ENCODE data around the gene SV2B.

DNA sequence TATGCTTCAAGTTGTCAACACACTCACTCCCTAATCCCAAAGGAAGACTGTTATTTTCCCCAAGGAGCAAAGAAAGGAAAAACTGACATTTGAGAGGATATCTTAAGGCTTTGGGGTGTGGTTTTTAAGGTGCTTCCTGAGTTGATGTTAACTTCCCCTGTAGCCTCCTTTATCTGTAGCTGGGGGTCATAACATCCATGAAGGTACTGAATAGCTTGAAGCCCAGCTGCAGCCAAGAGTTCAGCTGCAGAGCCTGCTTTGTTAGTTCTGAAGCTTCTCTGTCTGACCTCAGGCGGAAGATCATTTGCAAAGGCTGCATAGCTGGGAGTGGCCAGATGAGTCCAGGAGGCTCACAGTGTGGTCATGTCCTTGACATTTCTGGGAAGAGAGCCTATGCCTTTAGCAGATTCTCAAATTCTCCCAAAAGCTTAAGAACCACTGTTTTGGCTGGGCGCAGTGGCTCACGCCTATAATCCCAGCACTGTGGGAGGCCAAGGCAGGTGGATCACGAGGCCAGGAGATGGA, 165.4 kb downstream of the SV2B start:
- TF ChIP-seq, protein P1, sequence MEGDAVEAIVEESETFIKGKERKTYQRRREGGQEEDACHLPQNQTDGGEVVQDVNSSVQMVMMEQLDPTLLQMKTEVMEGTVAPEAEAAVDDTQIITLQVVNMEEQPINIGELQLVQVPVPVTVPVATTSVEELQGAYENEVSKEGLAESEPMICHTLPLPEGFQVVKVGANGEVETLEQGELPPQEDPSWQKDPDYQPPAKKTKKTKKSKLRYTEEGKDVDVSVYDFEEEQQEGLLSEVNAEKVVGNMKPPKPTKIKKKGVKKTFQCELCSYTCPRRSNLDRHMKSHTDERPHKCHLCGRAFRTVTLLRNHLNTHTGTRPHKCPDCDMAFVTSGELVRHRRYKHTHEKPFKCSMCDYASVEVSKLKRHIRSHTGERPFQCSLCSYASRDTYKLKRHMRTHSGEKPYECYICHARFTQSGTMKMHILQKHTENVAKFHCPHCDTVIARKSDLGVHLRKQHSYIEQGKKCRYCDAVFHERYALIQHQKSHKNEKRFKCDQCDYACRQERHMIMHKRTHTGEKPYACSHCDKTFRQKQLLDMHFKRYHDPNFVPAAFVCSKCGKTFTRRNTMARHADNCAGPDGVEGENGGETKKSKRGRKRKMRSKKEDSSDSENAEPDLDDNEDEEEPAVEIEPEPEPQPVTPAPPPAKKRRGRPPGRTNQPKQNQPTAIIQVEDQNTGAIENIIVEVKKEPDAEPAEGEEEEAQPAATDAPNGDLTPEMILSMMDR (IDR thresholded peaks at IDR 0.05): no peak
- no peak for TF ChIP-seq ZNF396 (CRISPR knock-in tag; IDR thresholded peaks at IDR 0.05; ENCODE audit: borderline replicate concordance)
- TF ChIP-seq, protein P2, sequence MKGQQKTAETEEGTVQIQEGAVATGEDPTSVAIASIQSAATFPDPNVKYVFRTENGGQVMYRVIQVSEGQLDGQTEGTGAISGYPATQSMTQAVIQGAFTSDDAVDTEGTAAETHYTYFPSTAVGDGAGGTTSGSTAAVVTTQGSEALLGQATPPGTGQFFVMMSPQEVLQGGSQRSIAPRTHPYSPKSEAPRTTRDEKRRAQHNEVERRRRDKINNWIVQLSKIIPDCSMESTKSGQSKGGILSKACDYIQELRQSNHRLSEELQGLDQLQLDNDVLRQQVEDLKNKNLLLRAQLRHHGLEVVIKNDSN (CRISPR knock-in tag; IDR thresholded peaks at IDR 0.05): no peak
- TF ChIP-seq FOXJ3 (CRISPR knock-in tag; IDR thresholded peaks at IDR 0.05; ENCODE audit: borderline replicate concordance): no peak
- TF ChIP-seq TCF7 (CRISPR knock-in tag; IDR thresholded peaks at IDR 0.05; ENCODE audit: low read depth): no peak
- TF ChIP-seq, protein P3, sequence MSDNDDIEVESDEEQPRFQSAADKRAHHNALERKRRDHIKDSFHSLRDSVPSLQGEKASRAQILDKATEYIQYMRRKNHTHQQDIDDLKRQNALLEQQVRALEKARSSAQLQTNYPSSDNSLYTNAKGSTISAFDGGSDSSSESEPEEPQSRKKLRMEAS (CRISPR knock-in tag; IDR thresholded peaks at IDR 0.05): no peak

All from WTC11 (cell line).